ENCODE results near the gene RSPO3. TPM values are rescaled to one million over a fixed set of nuclear protein-coding genes. Genes with fewer than 3 reads are reported as not detected.

Gene RSPO3, protein sequence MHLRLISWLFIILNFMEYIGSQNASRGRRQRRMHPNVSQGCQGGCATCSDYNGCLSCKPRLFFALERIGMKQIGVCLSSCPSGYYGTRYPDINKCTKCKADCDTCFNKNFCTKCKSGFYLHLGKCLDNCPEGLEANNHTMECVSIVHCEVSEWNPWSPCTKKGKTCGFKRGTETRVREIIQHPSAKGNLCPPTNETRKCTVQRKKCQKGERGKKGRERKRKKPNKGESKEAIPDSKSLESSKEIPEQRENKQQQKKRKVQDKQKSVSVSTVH
- total RNA-seq, result 0.21 to 18.1 TPM (median 0.22 TPM) in 3 replicates
- long read RNA-seq, partial matches to known transcripts, result 0 of 1 reads
- long read RNA-seq, other reads (novel, unspliced or antisense), result 0 of 1 reads

DNA sequence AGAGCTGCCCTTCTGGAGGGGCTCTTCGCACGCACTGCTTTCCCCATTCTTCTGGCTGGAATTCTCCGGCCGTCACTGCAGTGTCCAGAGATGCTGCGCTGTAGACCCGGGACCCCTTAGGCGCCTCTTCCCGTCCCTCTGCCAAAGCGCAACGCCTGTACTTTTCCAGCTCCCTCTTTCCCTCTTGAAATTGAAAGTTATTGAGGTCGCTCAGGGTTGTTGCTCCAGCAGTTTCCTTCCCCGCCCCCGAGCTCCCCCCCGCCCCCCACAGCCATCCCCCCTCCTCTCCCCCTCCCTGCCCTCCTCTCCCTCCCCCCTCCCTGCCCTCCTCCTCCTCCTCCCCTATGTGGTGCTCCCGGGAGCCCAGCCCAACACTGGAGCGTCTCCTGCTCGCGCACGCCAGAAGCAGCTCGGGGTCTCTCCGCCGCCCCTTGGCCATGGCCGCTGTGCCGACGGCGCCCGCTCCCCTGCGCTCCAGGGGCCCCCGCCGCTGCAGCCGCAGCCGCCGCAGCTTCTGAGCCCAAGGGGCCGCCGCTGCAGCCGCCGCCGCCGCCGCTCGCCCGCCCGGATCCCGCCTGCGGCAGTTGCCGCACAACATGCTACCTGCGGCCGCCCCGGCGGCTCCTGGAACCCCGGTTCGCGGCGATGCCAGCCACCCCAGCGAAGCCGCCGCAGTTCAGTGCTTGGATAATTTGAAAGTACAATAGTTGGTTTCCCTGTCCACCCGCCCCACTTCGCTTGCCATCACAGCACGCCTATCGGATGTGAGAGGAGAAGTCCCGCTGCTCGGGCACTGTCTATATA, at the start of gene RSPO3:
Gene RSPO3, plus strand, starts transcription at position 374 of the 804 bp plus-strand sequence. CDS start 522 bp downstream, outside the sequence.
- peaks cover 57% of the 10 kb centered on the region for H3K27me3 Mint-ChIP-seq (ENCODE audit: low read depth)

DNA sequence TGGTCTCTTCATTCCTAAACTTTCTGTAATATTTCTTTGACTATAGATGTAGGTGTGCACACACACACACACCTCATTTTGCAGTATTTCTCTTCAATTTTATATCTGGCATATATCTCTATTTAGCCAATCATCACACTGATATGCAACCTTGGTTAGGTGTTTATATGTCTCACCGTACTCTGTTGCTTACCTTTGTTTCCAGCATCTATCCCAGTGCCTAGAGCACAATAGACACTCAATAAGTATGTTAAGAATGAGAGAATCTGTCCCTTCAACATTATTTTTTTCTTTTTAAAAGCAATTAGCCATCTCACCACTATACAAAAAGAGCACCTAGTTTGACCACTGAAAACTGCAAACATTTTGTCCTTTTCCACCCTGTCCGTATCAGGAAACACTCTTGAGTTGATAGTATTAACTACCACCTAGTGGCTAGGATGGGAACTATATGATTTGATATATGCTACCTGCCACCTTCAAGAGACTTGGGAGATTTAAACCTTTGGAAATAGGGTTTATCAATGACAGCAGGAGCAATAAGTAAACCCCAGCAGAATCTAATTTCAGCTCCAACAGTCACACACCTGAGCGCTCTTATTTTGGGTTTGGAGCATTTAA, 48.7 kb upstream of the RSPO3 start:
- H3K4me1 Mint-ChIP-seq (ENCODE audit: low read depth), result no peaks in the 10 kb centered on the region
- no peak for DNase-seq (ENCODE audit: low spot score)
- no peak overlapping the region for H3K4me3 Mint-ChIP-seq (ENCODE audit: unreplicated experiment)
- TF ChIP-seq, protein P1, sequence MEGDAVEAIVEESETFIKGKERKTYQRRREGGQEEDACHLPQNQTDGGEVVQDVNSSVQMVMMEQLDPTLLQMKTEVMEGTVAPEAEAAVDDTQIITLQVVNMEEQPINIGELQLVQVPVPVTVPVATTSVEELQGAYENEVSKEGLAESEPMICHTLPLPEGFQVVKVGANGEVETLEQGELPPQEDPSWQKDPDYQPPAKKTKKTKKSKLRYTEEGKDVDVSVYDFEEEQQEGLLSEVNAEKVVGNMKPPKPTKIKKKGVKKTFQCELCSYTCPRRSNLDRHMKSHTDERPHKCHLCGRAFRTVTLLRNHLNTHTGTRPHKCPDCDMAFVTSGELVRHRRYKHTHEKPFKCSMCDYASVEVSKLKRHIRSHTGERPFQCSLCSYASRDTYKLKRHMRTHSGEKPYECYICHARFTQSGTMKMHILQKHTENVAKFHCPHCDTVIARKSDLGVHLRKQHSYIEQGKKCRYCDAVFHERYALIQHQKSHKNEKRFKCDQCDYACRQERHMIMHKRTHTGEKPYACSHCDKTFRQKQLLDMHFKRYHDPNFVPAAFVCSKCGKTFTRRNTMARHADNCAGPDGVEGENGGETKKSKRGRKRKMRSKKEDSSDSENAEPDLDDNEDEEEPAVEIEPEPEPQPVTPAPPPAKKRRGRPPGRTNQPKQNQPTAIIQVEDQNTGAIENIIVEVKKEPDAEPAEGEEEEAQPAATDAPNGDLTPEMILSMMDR (IDR thresholded peaks at IDR 0.05), result peak; percentile 79
- no peak overlapping the region for H3K27ac Mint-ChIP-seq (ENCODE audit: unreplicated experiment)
- peaks cover 3% of the 10 kb centered on the region for H3K27me3 Mint-ChIP-seq (ENCODE audit: low read depth)
- no peaks in the 10 kb centered on the region for H3K36me3 Mint-ChIP-seq (ENCODE audit: low read depth)
- no peaks in the 10 kb centered on the region for H3K9me3 Mint-ChIP-seq (ENCODE audit: low read depth)

More for the DNA sequence above, at the start of gene RSPO3:
- DNase-seq (ENCODE audit: low spot score), result no peak
- Mint-ChIP-seq H3K27ac (ENCODE audit: unreplicated experiment) (no peak within 1 kb of the TSS), H3K4me1 (ENCODE audit: low read depth) (peaks cover 19% of the 10 kb centered on the region), H3K36me3 (ENCODE audit: low read depth) (no peaks in the 10 kb centered on the region), H3K9me3 (ENCODE audit: low read depth) (no peaks in the 10 kb centered on the region), H3K4me3 (ENCODE audit: unreplicated experiment) (peak within 1 kb of the TSS; percentile 77)
- TF ChIP-seq, protein P1 (IDR thresholded peaks at IDR 0.05), result no peak

DNA sequence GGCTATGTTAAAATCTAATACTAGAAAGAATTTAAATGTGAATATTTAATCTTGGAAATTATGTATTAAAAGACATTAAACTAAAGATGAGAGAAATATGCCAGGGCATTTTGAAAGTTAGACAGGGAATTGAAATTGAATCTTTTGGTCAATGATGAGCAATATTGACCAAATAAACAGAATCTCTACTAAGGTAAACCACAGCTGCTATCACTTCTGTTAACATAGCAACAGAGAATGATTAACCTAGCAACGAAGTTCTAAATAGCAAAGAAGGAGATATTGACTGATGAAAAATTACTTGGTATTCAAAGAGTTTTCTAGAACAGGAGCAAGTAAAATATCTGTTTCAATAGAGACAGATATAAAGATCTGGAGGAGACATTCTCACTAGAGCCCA, 45.2 kb upstream of the RSPO3 start:
- TF ChIP-seq, protein P1 (IDR thresholded peaks at IDR 0.05), result no peak
- H3K27ac Mint-ChIP-seq (ENCODE audit: unreplicated experiment), result no peak overlapping the region
- H3K4me1 Mint-ChIP-seq (ENCODE audit: low read depth), result peaks cover 19% of the 10 kb centered on the region
- peaks cover 3% of the 10 kb centered on the region for H3K27me3 Mint-ChIP-seq (ENCODE audit: low read depth)
- no peaks in the 10 kb centered on the region for H3K36me3 Mint-ChIP-seq (ENCODE audit: low read depth)
- no peaks in the 10 kb centered on the region for H3K9me3 Mint-ChIP-seq (ENCODE audit: low read depth)
- DNase-seq (ENCODE audit: low spot score), result no peak
- H3K4me3 Mint-ChIP-seq (ENCODE audit: unreplicated experiment), result no peak overlapping the region

DNA sequence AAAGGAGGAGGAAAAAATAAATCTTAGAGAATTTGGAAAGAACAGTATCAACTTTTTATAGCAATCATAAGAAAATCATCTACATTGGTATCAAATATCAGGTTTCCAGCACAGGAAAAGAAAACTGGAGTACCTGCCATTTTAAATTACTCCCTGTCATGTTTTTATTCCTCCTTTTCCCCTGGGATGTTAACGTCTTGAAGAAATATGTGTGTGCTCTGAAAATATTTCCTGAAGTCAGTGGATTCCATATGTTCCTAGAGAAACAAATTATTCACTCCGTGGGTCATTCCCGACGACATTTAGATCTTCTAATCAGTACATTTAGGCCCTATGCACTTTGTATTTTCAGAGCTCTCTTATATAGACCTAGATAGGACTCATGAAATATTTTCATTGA, 42.0 kb upstream of the RSPO3 start:
- Mint-ChIP-seq H3K36me3 (ENCODE audit: low read depth) (no peaks in the 10 kb centered on the region), H3K27ac (ENCODE audit: unreplicated experiment) (no peak overlapping the region), H3K4me1 (ENCODE audit: low read depth) (peaks cover 23% of the 10 kb centered on the region), H3K4me3 (ENCODE audit: unreplicated experiment) (no peak overlapping the region), H3K9me3 (ENCODE audit: low read depth) (no peaks in the 10 kb centered on the region), H3K27me3 (ENCODE audit: low read depth) (peaks cover 3% of the 10 kb centered on the region)
- TF ChIP-seq, protein P1 (IDR thresholded peaks at IDR 0.05), result no peak
- no peak for DNase-seq (ENCODE audit: low spot score)

DNA sequence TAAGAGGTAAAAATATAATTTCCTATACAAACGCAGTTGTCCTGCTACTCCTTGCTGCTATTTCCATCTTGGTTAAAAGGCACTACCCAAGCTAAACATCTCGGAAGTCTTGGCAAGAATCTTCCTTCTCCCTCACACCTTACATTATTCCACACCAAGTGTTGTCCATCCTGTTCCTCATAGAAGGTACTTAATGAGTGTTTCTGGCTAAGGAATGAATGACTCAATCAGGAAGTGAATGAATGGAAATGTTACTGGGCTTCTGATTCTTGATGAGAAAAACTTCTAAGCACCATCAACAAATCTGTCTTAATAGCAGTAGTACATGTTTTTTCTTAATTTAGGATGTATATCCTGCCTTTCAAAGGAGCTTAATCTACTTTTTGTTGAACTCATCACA, 40.6 kb upstream of the RSPO3 start:
- DNase-seq (ENCODE audit: low spot score), result no peak
- no peaks in the 10 kb centered on the region for H3K9me3 Mint-ChIP-seq (ENCODE audit: low read depth)
- H3K27me3 Mint-ChIP-seq (ENCODE audit: low read depth), result peaks cover 2% of the 10 kb centered on the region
- H3K4me3 Mint-ChIP-seq (ENCODE audit: unreplicated experiment), result no peak overlapping the region
- no peak overlapping the region for H3K27ac Mint-ChIP-seq (ENCODE audit: unreplicated experiment)
- peaks cover 23% of the 10 kb centered on the region for H3K4me1 Mint-ChIP-seq (ENCODE audit: low read depth)
- TF ChIP-seq, protein P1 (IDR thresholded peaks at IDR 0.05), result no peak
- no peaks in the 10 kb centered on the region for H3K36me3 Mint-ChIP-seq (ENCODE audit: low read depth)

Measured in chondrocyte (in vitro differentiated cells).